HG03520 (cell line): ENCODE results near the gene SGSH.

Experiments
- ATAC-seq: cut with Tn5 transposase; IDR thresholded peaks from one replicate; pipeline ENCODE4 v1.9.1; 2021; ENCODE audit warnings: mild to moderate bottlenecking, moderate library complexity; ENCODE audit not compliant: unreplicated experiment

Gene SGSH

DNA sequence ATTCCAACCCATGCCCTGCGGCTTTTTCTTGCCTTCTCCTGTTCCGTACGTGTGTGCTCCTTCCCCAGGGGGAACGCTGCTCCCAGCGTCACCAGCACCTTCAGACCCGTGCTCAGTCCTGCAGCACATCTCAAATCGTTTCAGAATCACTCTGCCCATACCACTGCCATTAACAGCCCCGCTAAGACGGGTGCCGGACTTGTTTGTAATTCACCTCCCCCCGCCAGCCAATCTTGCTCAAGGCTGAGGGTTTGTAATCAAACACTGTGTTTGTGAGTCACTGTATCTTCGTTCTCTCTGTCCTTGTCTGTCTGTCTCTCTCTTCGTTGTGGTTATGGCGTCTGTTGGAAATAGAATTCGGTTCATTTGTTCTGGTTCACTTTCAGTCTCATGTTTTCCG is 33.0 kb downstream of the SGSH start:
- no peak for ATAC-seq

DNA sequence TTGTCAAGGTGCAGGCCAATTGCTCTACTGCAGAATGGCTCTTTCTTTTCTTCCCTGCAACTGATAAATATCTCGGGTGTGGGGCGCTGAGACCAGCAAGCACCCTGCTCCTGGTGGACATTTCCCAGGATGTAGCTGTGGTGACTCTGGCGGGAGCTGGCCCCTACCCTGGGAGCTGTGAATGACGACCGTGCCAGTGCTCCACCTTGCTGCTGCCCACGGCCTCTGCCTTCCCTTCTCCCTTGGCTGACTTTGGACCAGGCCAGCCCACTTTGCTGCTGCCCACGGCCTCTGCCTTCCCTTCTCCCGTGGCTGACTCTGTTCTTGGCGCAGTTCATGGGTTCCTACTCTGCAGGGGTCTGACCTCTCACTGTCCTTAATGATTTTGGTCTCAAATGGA is 34.2 kb downstream of the SGSH start:
- ATAC-seq = no peak

DNA sequence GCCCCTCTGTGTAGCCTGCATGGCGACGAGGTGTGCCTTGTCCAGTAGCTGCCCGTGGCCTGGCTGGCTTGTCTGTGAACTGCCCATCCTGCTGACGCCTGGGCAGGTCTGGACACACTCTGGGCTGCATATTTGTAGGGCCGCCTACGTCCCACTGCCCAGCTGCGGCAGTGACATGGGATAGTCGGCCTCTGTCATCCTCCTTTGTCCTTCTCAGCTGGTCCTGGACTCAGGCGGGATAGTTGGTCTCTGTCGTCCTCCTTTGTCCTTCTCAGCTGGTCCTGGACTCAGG is 35.8 kb downstream of the SGSH start:
- no peak for ATAC-seq

DNA sequence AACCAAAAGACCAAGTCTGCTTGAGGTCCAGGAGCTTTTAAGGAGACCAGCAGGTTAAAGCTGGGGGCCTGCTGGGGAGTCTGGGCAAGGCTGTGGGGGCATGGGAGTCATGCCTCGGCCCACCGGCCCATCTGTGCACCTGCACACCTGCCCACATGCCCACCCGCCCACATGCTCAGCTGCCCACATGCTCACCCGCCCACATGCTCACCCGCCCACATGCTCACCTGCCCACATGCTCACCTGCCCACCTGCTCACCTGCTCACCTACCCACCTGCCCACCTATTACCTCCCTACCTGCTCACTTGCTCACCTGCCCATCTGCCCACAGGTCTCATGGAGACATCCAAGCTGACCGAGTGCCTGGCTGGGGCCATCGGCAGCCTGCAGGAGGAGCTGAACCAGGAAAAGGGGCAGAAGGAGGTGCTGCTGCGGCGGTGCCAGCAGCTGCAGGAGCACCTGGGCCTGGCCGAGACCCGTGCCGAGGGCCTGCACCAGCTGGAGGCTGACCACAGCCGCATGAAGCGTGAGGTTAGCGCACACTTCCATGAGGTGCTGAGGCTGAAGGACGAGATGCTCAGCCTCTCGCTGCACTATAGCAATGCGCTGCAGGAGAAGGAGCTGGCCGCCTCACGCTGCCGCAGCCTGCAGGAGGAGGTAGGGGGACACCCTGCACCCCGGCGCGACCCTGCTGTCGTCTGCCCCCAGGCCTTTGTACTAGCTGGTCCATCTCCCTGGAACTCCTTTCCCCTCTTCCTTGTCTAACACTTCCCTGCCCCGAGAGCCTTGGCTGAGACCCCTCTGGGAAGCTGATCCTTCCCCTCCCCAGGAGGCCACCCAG is 36.3 kb downstream of the SGSH start:
- ATAC-seq = no peak

DNA sequence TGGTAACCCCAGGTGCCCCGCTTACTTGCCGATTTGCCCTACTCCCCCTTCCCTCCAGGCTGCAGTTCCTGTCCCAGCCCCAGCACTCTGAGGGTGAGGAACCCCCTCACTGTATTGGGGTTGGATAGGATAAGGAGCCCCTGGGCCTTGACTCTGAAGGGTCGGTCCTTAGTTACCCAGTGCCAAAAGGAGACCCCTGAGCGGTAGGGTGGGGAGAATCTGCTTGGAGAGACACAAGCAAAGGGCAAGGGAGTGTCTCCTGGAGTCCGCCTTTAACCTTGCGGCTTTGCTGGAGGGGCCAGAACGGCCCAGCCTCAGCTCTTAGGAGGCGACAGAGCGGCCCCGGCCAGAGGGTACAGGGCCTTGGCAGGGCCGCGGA is 37.3 kb downstream of the SGSH start:
- ATAC-seq = no peak

DNA sequence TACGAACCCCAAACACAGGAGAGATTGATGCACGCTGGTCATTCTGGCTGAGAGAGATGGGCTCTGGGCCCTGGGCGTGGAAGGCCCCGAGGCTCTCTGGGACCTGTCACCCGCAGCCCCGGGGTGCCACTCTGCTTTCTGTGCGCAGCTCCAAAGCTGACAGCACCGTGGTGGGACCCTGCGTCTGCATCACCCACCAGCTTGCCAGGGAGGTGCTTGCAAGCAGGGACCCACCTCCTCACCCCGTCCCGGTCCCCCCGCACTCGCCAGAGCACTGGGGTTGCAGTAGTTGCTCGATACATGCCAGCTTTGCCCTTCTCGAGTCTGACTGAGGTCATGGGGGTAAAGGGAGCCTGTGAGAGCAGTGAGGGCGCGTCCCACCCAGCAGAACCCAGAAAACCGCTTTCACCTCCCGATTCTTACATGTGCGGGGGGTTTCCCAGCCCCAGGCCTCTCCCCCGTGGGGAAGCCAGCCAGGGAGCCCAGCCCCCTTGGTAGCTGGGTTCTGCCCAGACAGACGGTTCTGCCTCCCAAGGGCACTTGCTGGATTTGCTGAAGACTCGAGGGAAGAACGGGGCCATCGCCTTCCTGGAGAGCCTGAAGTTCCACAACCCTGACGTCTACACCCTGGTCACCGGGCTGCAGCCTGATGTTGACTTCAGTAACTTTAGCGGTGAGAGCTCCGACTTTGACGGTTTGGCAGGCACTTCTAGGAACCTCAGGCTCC is 37.9 kb downstream of the SGSH start:
- no peak for ATAC-seq

DNA sequence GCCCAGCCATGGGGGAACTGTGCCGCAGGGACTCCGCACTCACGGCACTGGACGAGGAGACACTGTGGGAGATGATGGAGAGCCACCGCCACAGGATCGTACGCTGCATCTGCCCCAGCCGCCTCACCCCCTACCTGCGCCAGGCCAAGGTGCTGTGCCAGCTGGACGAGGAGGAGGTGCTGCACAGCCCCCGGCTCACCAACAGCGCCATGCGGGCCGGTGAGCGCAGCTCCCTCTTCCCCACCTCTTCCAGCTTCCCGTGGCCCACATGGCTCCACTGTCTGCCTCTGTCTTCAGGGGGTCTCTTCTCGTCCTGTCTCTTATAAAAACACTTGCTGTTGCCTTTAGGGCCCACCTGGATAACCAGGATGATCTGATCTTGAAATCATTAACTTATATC is 38.7 kb downstream of the SGSH start:
- ATAC-seq = no peak

DNA sequence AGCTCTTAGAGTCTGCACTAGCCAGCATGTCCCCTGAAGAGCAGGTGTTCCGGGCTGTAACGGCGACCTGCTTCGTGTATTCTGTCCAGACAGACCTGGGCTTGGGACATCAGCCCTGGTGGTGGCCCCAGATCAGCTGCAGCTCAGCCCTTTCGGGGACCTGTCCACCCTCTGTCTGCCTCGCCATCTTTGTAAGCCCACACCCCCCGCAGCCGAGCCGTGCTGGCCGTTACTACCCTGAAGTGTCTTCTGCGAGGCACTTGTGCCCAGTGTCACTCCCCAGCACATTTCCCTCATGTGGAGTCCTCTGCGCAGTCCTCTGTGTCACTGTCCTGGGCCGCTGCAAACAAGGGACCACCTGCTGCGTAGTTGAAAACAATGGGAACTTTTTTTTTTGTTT is 39.9 kb downstream of the SGSH start:
- ATAC-seq = no peak

DNA sequence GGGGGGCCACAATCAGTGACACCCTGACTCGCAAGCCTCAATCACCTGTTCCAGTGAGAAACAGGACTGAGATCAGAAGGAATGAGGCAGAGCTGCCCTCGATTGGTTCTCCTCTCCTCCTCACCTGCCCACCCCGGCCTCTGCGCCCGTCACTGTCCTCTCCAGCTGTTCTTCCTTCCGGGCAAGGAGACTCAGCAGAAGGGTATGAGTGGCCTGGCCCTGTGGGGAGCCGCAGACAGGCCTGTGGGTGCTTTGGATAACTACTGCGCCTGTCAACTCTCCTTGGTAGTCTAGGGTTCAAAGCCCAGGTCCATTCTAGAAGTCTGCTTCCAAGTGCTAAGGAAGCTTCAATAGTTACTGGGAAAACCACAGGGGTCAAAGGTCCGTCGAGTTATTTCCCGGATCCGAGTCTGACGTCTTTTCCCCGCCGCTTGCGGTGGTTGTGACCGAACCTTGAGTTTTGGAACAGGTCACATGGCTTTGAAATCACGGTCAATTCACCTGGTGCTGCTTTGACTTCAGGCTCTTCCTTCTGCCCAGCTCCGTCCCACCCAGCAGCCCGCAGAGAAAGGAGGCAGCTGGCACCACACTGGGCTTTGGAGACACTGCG is 42.0 kb downstream of the SGSH start:
- no peak for ATAC-seq

DNA sequence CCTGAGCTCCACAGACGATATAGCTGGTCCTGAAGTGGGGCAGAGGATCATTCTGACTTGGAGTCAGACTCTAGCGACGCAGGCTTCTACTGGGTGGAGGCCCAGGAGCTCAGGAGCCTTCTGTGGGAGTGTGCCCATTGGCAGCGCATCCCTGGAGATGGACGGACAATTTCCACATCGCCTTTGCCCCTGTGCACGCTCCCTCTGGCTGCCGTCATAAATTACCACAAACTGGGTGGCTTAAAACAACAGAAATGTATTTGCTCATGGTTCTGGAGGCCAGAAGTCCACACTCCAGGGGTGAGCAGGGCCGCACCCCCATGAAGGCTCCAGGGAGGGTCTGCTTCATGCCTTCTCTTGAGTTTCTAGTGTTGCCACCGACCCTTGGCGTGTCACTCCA is 43.4 kb downstream of the SGSH start:
- no peak for ATAC-seq

DNA sequence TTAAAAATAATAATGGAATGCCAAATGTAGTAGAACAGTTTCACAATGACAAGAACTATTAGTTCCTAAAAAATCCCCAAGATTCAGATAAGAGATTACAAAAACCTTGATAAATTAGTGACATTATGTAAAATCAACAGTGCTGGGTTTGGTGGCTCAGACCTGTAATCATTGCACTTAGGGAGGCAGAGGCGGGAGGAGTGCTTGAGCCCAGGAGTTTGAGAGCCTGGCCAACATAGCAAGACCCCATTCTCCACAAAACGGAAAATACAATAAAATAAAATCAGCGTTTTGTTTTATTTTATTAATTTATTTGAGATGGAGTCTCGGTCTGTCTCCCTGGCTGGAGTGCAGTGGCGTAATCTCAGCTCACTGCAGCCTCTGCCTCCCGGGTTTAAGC is 46.2 kb downstream of the SGSH start:
- no peak for ATAC-seq

DNA sequence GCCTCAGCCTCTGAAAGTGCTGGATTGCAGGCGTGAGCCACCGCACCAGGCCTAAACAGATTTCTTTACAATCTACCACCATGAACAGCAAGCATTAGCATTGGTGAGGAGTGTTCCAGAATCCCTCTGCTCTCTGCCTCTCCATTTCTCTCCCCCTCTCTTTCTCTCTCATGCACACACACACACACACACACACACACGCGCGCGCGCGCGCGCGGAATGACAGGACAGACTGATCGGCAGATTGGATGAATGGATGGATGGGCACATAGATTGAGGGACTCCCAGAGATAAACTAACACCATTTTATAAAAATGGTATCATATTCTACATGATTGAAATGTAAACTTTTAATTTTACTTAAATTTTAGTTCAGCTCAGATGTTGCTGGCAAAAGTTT is 47.0 kb downstream of the SGSH start:
- no peak for ATAC-seq

DNA sequence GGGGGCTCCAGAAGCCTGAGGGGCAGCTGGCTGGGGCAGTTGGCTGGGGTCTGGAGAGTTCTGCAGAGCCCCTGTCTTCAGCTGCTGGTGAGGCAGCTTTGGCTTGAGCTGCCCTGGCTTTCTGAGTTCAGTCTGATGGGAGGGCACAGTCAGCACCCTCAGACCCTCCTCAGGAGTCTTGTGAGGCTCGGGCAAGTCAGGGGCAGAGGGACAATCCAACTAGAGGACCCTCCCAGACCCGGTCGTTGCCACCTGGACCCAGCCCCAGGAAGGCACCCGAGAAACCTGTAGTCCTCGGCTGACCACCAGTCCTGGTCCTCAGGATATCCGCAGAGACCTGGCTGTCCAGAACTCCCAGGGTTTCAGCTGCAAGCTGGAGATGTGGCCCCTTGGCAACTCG is 48.5 kb downstream of the SGSH start:
- ATAC-seq = no peak

DNA sequence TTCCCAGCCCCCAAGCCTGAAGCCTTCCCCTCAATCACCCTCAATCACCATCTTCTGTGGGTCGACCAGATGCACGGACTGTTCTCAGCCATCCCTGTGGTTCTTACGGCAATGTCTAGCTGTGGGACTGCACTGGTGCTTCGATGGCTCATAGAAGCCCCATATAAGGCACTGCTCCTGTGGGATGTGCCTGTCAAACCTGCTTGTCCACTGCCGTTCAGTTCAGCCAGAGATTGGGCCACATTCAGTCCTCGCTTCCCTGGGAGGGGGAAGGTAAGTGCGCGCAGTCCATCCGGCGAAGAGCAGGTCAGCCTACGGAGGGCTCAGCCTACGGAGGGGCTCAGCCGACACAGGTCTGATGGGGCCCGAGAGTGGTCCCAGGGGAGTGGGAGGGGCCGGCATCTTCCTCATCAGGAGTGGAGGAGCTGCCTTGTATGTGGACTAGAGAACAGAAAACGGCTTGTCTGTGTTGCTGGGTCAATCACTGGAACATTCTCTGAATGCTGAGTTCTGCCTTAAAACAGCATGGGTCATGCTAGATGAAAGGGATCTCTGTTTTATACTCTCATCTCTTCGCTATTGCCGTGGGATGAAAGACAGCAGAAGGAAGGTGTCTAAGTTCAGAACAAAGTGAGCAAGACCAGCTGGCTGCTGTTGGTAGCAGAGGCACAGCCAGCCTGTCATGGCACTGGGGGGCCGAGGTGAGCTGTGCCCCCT is 50.2 kb downstream of the SGSH start, which contains the start of gene CARD14:
CARD14 (plus strand) TSS at position 247 of the 717 bp plus-strand sequence. CDS start 11,409 bp downstream, outside the sequence.
- no peak for ATAC-seq

DNA sequence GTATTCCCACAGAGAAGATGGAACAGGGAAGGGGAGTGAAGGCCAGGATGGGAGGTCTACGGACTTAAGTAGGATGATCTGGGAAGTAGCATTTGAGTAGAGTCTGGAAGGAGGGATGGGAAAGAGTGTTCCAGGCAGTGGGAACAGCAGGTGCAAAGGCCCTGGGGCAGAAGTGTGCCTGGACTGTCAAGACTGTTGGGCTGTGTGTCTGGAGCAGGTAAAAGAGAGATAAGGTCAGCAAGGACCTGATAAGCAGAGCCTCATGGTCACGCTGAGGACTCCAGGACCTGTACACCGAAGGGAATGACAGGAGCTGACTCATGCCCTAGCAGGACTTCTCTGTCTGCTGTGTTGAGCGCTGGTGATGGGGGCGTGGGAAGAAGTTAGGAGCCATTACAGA is 51.0 kb downstream of the SGSH start:
- ATAC-seq = no peak

DNA sequence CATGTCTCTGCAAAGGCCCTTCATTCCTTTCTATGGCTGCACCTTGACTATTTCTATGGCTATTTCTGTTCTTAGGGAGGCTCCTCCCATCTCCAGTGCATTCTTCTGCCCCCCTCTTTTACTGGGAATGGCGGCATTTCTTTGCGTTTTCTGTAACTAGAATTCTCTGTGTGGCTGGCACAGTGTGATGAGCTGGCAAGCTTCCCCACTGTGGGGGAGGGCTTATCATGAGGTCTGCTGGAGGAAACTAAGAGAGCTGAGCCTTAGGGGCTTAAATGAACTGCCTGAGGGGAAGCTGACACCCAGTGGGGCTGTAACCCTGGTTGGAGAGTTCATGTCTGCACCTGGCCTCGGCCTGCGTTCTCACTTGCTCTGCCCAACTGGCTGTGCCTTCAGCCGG is 51.8 kb downstream of the SGSH start:
- ATAC-seq = no peak

DNA sequence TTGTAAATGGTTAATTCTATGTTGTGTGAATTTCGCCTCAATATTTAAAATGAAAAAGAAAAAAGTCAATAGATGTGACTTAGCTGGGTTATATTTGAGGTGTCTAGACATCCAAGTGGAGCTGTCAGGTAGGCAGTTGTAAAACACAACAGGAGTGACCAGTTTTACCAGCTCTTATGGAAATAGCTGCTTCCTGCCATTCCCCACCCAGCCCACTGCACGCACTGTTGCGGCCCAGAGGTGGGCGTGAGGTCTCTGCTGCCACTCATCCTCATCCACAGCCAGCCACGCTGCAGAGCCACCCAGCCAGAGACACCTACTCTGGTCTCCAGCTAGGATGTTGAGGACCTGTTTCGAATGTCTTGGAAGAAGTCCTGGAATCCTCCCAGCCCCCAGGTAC is 53.7 kb downstream of the SGSH start:
- ATAC-seq = no peak

DNA sequence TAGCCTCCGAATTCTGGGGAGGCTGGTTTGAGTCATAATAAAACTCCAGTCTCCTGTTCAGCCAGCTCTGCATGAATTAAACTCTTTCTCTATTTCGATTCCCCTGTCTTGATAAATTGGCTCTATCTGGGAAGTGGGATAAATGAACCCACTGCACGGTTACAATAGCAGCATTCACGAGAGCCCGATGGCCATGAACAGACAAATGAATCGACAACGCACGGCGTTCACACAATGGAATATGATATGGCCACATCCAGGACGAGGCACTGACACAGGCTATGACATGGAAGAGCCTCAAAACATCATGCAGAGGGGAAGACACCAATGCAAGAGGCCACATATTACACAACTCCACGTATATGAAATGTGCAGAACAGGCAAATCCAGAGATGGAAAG is 55.9 kb downstream of the SGSH start:
- no peak for ATAC-seq

DNA sequence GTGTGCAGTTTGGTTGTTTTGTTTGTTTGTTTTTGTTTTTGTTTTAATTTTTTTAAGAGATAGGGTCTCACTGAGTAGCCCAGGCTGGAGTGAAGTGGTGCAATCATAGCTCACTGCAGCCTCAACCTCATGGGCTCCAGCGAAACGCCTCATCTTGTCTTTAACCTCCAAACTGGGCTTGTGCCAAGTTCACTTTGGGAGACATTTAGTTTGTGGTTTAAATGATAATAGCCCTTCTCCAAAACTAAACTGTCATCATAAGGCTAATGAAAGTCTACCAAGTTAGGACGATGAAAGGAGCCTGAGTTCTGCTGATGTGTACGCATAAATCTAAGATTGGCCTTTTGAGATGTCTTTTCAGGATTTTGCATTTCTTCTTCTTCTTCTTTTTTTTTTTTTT is 56.8 kb downstream of the SGSH start:
- no peak for ATAC-seq

DNA sequence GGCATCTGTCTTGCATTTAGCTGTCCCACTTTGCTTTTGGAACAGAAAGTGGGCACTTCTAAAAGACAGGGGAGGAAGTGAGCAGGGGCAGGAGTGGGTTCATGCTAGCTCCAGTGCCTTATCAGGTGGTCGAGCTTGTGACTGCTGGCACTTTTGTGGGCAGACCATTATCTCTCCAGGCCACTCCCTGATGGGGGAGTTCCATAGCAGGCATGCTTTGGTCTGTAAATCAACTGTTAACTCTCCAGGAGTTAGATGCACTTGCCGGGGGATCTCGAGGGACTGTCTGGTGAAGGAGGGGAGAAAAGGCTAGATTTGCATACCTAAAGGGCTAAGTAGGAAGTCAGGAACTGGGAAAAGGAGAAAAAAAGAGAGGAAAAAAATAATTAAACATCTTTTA is 59.6 kb downstream of the SGSH start:
- no peak for ATAC-seq
